Colonic mucosa (tissue), 4 donors: ENCODE data around the gene CXCL16. TPM values are rescaled to one million over a fixed set of nuclear protein-coding genes. Genes with fewer than 3 reads are reported as not detected.

ENCODE experiments used
- DNase-seq: peaks from one replicate; pipeline ENCODE4 v3.0.0-alpha.2; 2020
- H3K27ac ChIP-seq: fragments of 200-600 bp; one replicate; pipeline ENCODE4 v1.8.0; 2021
- H3K27me3 ChIP-seq: fragments of 200-600 bp; one replicate; pipeline ENCODE4 v1.8.0; 2021
- H3K36me3 ChIP-seq: fragments of 200-600 bp; one replicate; pipeline ENCODE4 v1.8.0; 2021
- H3K4me1 ChIP-seq: fragments of 200-600 bp; one replicate; pipeline ENCODE4 v1.8.0; 2021; ENCODE audit warnings: mild to moderate bottlenecking
- H3K4me3 ChIP-seq: fragments of 200-600 bp; one replicate; pipeline ENCODE4 v1.8.0; 2021
- H3K9ac ChIP-seq, 2 donors: one replicate each; pipeline ENCODE4 v1.7.0; 2013; ENCODE audit warnings: control low read depth in 2 of 2, low read depth in 2 of 2, low read length in 2 of 2
- H3K9me3 ChIP-seq: fragments of 200-600 bp; one replicate; pipeline ENCODE4 v1.8.0; 2021
- intact Hi-C: fragments of 100-400 bp; cut with DNase I; formaldehyde crosslinking; loops from one replicate; pipeline ENCODE4 v1.14.1; 2022
- total RNA-seq, 2 donors: library from RNA; stranded (reverse); fragmentation: NEBNext Ultra II Directional in 1 of 2; extraction: Animal tissue kit (Norgen Biotek cat#: 25700) in 1 of 2; gene quantifications; one replicate each; pipeline ENCODE4 v1.2.1, GENCODE V29; 2021
- TF ChIP-seq, protein P1 (sequence below): fragments of 200-600 bp; IDR thresholded peaks from one replicate; pipeline ENCODE4 v1.8.0; 2022; ENCODE audit warnings: antibody characterized with exemption, mild to moderate bottlenecking
- donor health status: healthy.
- donor health status: DM: no; HTN: no; CAD: no.
- donor health status: DM: no; HTN: no; CAD: no.

The CXCL16 gene
- total RNA-seq, 2 donors from 2014 or later: 41.8 to 44.1 TPM

- Histone ChIP-seq H3K4me1 (no peaks in the 10 kb centered on the region), H3K9ac (peak overlapping the region in 1 of 2 donors; percentile 81), H3K27me3 (no peaks in the 10 kb centered on the region), H3K36me3 (no peaks in the 10 kb centered on the region), H3K4me3 (no peak overlapping the region), H3K27ac (peak overlapping the region; percentile 71), H3K9me3 (no peaks in the 10 kb centered on the region)
- intact Hi-C loops: no loop called here
- TF ChIP-seq, protein P1, sequence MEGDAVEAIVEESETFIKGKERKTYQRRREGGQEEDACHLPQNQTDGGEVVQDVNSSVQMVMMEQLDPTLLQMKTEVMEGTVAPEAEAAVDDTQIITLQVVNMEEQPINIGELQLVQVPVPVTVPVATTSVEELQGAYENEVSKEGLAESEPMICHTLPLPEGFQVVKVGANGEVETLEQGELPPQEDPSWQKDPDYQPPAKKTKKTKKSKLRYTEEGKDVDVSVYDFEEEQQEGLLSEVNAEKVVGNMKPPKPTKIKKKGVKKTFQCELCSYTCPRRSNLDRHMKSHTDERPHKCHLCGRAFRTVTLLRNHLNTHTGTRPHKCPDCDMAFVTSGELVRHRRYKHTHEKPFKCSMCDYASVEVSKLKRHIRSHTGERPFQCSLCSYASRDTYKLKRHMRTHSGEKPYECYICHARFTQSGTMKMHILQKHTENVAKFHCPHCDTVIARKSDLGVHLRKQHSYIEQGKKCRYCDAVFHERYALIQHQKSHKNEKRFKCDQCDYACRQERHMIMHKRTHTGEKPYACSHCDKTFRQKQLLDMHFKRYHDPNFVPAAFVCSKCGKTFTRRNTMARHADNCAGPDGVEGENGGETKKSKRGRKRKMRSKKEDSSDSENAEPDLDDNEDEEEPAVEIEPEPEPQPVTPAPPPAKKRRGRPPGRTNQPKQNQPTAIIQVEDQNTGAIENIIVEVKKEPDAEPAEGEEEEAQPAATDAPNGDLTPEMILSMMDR: no peak
- DNase-seq: peak; percentile 74
Observed at GRCh38 chr17:4772235-4772613, 32.5 kb upstream of the CXCL16 start.

GRCh38 chr17:4771519-4772234 is 31.9 kb upstream of the CXCL16 start, which contains the start of gene TM4SF5:
TSS of gene TM4SF5 (plus strand) at chr17:4771886. CDS start at chr17:4771923, 37 bp downstream.
- Histone ChIP-seq H3K27ac (peak within 1 kb of the TSS; percentile 71), H3K4me3 (no peak within 1 kb of the TSS), H3K27me3 (no peaks in the 10 kb centered on the region), H3K9ac (peak within 1 kb of the TSS in 1 of 2 donors; percentile 81), H3K36me3 (no peaks in the 10 kb centered on the region), H3K9me3 (no peaks in the 10 kb centered on the region), H3K4me1 (no peaks in the 10 kb centered on the region)
- TF ChIP-seq, protein P1: no peak
- DNase-seq: peak; percentile 92
- intact Hi-C loops: no loop called here

DNA sequence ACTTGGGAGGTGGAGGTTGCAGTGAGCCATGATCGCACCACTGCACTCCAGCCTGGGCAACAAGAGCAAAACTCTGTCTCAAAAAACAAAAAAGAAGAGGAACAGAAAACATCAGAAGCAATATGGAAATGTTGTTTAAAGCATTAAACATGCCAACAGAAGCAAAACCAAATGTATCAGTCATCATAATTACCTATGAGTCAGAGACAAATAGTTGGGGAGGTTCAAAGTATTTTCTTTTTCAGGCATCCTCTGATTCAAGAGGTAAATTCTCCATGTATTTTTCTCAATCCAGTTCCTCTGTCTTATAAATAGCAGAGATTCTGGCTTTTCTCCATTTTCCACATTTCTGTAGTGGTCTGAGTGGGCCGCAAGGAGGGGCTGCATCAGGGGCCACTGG is 29.9 kb upstream of the CXCL16 start:
- TF ChIP-seq, protein P1: no peak
- H3K36me3 ChIP-seq: no peaks in the 10 kb centered on the region
- DNase-seq: no peak
- H3K9ac ChIP-seq: no peak overlapping the region
- no peak overlapping the region for H3K4me3 ChIP-seq
- no peaks in the 10 kb centered on the region for H3K27me3 ChIP-seq
- H3K9me3 ChIP-seq: no peaks in the 10 kb centered on the region
- no peaks in the 10 kb centered on the region for H3K4me1 ChIP-seq
- intact Hi-C loops: no loop called here
- no peak overlapping the region for H3K27ac ChIP-seq

GRCh38 chr17:4768298-4768697 is 28.6 kb upstream of the CXCL16 start:
- H3K27me3 ChIP-seq: no peaks in the 10 kb centered on the region
- no peaks in the 10 kb centered on the region for H3K9me3 ChIP-seq
- H3K4me1 ChIP-seq: no peaks in the 10 kb centered on the region
- TF ChIP-seq, protein P1: no peak
- H3K4me3 ChIP-seq: no peak overlapping the region
- H3K9ac ChIP-seq: no peak overlapping the region
- intact Hi-C loops: no loop called here
- no peak for DNase-seq
- H3K27ac ChIP-seq: no peak overlapping the region
- no peaks in the 10 kb centered on the region for H3K36me3 ChIP-seq

- intact Hi-C loops: no loop called here
- Histone ChIP-seq H3K9me3 (no peaks in the 10 kb centered on the region), H3K27me3 (no peaks in the 10 kb centered on the region), H3K36me3 (no peaks in the 10 kb centered on the region), H3K4me1 (no peaks in the 10 kb centered on the region), H3K4me3 (no peak overlapping the region), H3K9ac (no peak overlapping the region), H3K27ac (no peak overlapping the region)
- DNase-seq: no peak
- TF ChIP-seq, protein P1: no peak
Observed at GRCh38 chr17:4766723-4767122, 27.0 kb upstream of the CXCL16 start.
